GM12875 (cell line): ENCODE measurements around the gene PLCB3.
A peak's percentile ranks its signal among the peaks of the same experiment; 100 is the strongest.

ENCODE experiments used
- H3K4me3 ChIP-seq: one replicate; pipeline ENCODE4 v1.5.1; 2011; ENCODE audit warnings: low read depth, low read length, control low read depth
- TF ChIP-seq, protein P1 (sequence below): IDR thresholded peaks from 2 replicates; pipeline ENCODE4 v1.5.1; 2011; ENCODE audit warnings: low read depth, mild to moderate bottlenecking, control low read depth, inconsistent platforms, low read length, moderate library complexity, borderline replicate concordance; ENCODE audit not compliant: insufficient read depth

PLCB3 gene

DNA sequence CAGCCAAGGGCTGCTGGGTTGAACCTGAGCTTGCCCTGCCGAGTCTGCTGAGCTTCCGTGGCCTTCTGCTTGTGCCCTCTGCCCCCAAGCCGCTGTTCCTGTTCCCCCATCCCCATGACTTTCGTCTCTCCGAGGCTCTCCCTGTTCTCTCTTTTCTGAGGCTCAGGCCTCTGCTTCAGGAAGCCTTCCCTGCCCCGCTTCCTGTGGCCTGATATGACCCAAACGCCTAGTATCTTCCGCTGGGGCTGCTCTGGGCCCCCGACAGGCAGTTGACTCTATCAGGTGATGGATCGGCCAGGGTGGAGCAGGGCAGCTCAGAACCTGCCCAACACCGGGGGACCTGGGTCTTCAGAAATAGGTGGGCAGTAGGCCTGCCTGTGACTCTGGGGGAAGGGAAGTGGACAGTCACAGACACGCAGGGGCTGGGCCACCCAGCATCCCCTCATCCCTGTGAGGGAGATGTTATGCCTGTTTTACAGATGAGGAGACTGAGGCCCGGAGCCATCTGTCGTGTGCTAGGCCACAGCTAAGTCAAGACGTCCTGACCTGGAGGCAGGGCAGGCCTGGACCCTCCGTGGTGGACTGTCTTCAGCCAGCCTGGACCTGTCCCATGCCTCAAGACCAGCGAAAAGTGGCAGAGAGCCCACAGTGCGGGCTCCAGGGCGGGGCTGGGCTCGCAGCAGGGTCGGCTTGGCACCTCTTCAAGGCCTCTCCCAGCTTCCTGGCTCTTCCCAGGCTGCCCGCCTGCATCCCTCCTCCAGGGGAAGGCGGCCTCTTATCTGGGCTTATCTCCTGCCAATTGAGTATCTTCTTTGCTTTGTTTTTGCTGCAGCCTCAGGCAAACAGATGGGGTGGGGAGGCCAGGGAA lies 16.9 kb downstream of the PLCB3 start:
- peak overlapping the region; percentile 76 for H3K4me3 ChIP-seq
- TF ChIP-seq, protein P1, sequence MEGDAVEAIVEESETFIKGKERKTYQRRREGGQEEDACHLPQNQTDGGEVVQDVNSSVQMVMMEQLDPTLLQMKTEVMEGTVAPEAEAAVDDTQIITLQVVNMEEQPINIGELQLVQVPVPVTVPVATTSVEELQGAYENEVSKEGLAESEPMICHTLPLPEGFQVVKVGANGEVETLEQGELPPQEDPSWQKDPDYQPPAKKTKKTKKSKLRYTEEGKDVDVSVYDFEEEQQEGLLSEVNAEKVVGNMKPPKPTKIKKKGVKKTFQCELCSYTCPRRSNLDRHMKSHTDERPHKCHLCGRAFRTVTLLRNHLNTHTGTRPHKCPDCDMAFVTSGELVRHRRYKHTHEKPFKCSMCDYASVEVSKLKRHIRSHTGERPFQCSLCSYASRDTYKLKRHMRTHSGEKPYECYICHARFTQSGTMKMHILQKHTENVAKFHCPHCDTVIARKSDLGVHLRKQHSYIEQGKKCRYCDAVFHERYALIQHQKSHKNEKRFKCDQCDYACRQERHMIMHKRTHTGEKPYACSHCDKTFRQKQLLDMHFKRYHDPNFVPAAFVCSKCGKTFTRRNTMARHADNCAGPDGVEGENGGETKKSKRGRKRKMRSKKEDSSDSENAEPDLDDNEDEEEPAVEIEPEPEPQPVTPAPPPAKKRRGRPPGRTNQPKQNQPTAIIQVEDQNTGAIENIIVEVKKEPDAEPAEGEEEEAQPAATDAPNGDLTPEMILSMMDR: no peak

DNA sequence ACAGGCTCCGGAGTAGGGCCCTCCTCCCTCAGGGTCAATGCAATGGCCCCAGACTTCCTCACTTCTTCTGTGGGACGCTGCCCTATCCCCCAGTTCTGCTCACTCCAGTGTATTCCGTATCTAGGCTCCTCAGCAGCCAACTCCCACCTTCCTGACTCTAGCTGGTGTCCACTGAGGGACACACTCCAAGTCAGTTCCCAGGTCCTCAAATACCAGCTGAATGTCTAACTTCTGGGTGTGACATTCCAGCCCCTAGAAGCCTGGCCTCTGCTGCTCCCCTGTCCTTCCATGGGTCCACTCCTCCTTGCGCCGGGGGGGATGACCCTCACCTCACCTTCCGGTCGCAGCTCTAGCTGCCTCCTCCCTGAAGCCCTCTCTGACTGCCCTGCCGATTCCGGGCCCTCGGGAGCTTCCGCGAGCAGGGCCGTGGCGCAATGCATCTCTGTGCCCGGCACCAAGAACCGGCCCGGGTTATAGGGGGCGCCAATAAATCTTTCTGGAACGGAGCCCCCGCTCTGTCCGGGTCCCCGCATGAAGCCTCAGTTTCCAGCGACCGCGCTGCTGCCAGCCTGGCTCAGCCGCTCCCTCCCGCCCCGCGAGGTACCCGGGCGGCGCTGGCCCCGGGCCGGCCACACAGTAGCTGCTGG lies 17.7 kb downstream of the PLCB3 start:
- TF ChIP-seq, protein P1: no peak
- H3K4me3 ChIP-seq: peak overlapping the region; percentile 76

DNA sequence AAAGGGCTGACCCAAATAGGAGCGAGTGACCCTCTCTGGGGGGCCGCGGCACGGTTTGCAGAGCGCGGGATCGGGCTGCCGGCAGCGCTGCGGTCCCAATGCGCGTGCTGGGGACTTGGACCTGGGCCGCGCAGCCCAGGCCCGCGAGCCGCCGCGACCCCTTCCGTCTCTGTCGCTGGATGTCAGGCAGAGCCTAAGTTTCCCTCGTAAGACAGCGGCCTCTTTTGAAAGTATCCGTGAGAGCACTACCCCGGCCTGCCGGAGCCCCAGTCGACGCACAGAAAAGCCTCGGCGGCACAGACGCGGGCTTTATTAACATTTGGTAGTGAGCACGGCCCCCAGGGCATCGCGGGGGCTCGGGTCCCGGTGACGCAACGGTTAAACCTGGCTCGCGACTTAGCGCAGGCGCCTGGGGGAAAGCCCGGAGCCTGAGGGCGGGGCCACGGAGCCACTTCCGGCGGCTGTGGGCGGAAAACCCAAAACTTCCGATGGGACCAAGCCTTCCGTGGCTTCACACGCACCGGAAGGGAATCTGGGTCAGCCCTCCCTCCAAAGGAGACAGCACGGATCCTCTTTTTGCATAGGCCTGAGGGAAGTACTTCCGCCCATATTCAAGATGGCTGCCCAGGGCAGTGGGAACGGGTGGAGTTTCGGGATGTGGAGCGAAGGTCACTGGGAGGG lies 18.4 kb downstream of the PLCB3 start:
- TF ChIP-seq, protein P1: 0 out of 2 replicates have a peak, but pooled peaks have one; percentile 1
- H3K4me3 ChIP-seq: peak overlapping the region; percentile 76

DNA sequence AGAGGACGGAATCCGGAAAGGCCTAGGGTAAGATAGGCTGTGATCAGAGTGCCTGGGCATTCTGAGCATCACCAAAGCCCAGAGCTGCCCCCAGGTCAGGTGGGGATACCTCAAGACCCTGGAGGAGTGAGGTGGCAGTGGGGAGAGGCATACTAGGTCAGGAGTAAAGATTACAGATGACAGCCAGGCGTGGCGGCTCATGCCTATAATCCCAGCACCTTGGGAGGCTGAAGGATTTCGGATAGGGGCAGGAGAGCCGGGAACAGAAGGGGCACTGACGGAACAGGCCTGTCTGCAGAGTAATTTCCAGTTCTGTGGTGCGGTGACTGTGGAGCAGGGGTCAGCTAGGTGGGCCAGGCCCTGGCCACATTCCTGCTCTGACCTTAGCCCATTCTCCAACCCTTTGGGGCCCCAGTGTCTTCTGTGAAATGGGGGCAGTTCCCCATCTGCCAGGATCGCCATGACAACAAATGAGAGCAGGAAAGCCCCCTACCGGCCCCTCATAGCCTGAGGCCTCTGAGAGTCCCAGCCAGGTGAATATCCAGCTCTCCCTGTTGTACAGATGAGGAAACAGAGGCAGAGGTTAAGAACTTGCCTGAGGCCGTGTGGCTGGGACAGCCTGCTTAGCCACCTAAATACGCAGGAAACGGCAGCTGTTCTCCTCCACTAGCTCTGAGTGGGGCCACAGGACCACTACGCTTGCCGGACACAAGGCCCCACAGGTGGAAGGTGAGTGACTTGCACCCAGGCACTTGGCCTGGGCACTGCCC lies 23.9 kb downstream of the PLCB3 start:
- no peak overlapping the region for H3K4me3 ChIP-seq
- TF ChIP-seq, protein P1: no peak

DNA sequence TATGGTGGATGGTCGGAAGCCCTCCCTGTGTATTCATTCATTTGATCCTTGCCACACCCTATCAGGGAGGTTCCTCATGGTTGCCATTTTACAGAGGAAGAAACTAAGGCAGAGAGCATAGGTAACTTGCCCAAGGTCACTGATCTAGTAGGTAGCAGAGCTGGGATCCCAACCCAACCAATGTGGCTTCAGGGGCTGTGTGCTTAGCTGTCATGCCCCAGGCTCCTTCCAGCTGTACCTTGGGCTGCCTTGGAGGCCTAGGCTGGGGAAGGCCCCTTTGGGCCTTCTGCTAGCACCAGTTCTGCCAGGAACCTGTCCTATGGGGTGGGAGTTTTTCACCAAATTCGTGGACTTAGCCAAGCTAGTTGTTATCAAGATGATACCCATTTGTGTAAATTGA lies 24.5 kb downstream of the PLCB3 start:
- no peak overlapping the region for H3K4me3 ChIP-seq
- TF ChIP-seq, protein P1: no peak

DNA sequence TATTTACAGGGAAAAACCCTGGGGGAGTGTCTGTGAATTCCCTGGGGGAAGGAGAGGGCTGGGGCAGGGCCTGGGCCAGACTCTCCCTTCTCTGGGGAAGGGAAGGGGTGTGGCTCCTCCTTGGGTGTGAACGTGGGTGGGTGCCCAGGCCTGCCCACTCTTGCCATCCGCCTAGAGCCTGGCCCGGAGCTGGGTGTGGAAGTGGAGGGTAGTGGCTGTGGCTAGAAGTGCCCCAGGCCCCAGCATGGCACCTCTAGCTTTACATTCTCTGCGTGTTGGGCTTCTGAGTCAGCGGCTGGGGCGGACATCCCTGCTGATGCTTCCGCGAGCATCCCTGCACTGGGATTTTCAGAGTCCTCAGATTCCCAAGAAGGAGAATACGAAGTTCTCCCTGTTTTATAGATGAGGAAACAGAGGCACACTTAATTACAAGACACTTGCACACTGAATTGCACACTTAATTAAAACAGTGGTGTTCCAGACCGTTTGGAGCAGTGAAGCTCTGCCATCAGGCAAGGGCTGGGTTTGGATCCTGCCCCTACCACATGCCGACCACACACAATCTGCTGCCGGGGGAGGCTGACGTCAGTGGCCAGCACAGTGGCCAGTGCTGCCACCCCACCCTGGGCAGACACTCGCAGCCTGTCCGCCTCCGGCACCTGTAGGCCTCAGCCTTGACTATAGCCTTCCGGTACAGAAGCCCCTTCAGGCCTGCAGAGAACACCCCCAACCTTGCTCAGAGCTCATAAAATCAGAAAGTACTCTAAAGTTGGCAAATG lies 25.5 kb downstream of the PLCB3 start:
- TF ChIP-seq, protein P1: no peak
- no peak overlapping the region for H3K4me3 ChIP-seq
